ENCODE results near the gene ADK. TPM values are rescaled to one million over a fixed set of nuclear protein-coding genes. Genes with fewer than 3 reads are reported as not detected.
"Not testable (repeated sequence)": the region's sequence is repeated elsewhere in the genome, so short reads cannot be mapped to it uniquely, and the experiment has no call there.

Gene ADK
- polyA plus RNA-seq, 2 donors: 27.3 to 45.2 TPM

GRCh38 chr10:74194545-74194944 is 43.5 kb downstream of the ADK start:
- 61 to 68% methylated on average over 3 of the region's 3 CpGs for WGBS, 2 donors
- Histone ChIP-seq H3K36me3 (ENCODE audit: control insufficient read depth in 2 of 2, insufficient read depth in 2 of 2, low read length in 1 of 2) (no peaks in the 10 kb centered on the region), H3K4me1 (ENCODE audit: control insufficient read depth in 2 of 2, insufficient read depth in 2 of 2, low read length in 1 of 2) (no peaks in the 10 kb centered on the region), H3K4me3 (ENCODE audit: low read depth in 1 of 2, low read length in 2 of 2) (no peak overlapping the region), H3K27me3 (ENCODE audit: control insufficient read depth in 1 of 2, insufficient read depth in 2 of 2, low read length in 2 of 2) (no peaks in the 10 kb centered on the region), H3K9me3 (ENCODE audit: control insufficient read depth in 2 of 2, insufficient read depth in 1 of 2, low read depth in 1 of 2, low read length in 1 of 2) (no peaks in the 10 kb centered on the region), H3K27ac (ENCODE audit: low read depth in 2 of 2, low read length in 1 of 2) (no peak overlapping the region)

- H3K36me3 ChIP-seq (ENCODE audit: control insufficient read depth in 2 of 2, insufficient read depth in 2 of 2, low read length in 1 of 2): no peaks in the 10 kb centered on the region
- no peaks in the 10 kb centered on the region for H3K4me1 ChIP-seq (ENCODE audit: control insufficient read depth in 2 of 2, insufficient read depth in 2 of 2, low read length in 1 of 2)
- H3K27ac ChIP-seq (ENCODE audit: low read depth in 2 of 2, low read length in 1 of 2): no peak overlapping the region
- WGBS, 2 donors: 50 to 61% methylated on average over 3 of the region's 3 CpGs
- H3K9me3 ChIP-seq (ENCODE audit: control insufficient read depth in 2 of 2, insufficient read depth in 1 of 2, low read depth in 1 of 2, low read length in 1 of 2): no peaks in the 10 kb centered on the region
- H3K27me3 ChIP-seq (ENCODE audit: control insufficient read depth in 1 of 2, insufficient read depth in 2 of 2, low read length in 2 of 2): no peaks in the 10 kb centered on the region
- no peak overlapping the region for H3K4me3 ChIP-seq (ENCODE audit: low read depth in 1 of 2, low read length in 2 of 2)
Observed at GRCh38 chr10:74194999-74195398, 44.0 kb downstream of the ADK start.

GRCh38 chr10:74199315-74199714 is 48.3 kb downstream of the ADK start:
- WGBS, 2 donors: 98 to 99% methylated on average over 4 of the region's 4 CpGs
- H3K4me3 ChIP-seq (ENCODE audit: low read depth in 1 of 2, low read length in 2 of 2): no peak overlapping the region
- no peaks in the 10 kb centered on the region for H3K9me3 ChIP-seq (ENCODE audit: control insufficient read depth in 2 of 2, insufficient read depth in 1 of 2, low read depth in 1 of 2, low read length in 1 of 2)
- H3K27me3 ChIP-seq (ENCODE audit: control insufficient read depth in 1 of 2, insufficient read depth in 2 of 2, low read length in 2 of 2): no peaks in the 10 kb centered on the region
- H3K36me3 ChIP-seq (ENCODE audit: control insufficient read depth in 2 of 2, insufficient read depth in 2 of 2, low read length in 1 of 2): no peaks in the 10 kb centered on the region
- no peak overlapping the region for H3K27ac ChIP-seq (ENCODE audit: low read depth in 2 of 2, low read length in 1 of 2)
- no peaks in the 10 kb centered on the region for H3K4me1 ChIP-seq (ENCODE audit: control insufficient read depth in 2 of 2, insufficient read depth in 2 of 2, low read length in 1 of 2)

GRCh38 chr10:74202356-74202755 is 51.3 kb downstream of the ADK start:
- Histone ChIP-seq H3K9me3 (ENCODE audit: control insufficient read depth in 2 of 2, insufficient read depth in 1 of 2, low read depth in 1 of 2, low read length in 1 of 2) (no peaks in the 10 kb centered on the region), H3K27ac (ENCODE audit: low read depth in 2 of 2, low read length in 1 of 2) (no peak overlapping the region), H3K4me3 (ENCODE audit: low read depth in 1 of 2, low read length in 2 of 2) (no peak overlapping the region), H3K36me3 (ENCODE audit: control insufficient read depth in 2 of 2, insufficient read depth in 2 of 2, low read length in 1 of 2) (no peaks in the 10 kb centered on the region), H3K4me1 (ENCODE audit: control insufficient read depth in 2 of 2, insufficient read depth in 2 of 2, low read length in 1 of 2) (peaks cover 3 to 7% of the 10 kb centered on the region in 2 donors), H3K27me3 (ENCODE audit: control insufficient read depth in 1 of 2, insufficient read depth in 2 of 2, low read length in 2 of 2) (no peaks in the 10 kb centered on the region)
- WGBS, 2 donors: 71 to 72% methylated on average over 2 of the region's 2 CpGs

GRCh38 chr10:74206746-74207145 is 55.7 kb downstream of the ADK start:
- H3K27ac ChIP-seq (ENCODE audit: low read depth in 2 of 2, low read length in 1 of 2): peak overlapping the region; percentile 76 to 87

GRCh38 chr10:74207691-74208480 is 56.9 kb downstream of the ADK start:
- Histone ChIP-seq H3K4me1 (ENCODE audit: control insufficient read depth in 2 of 2, insufficient read depth in 2 of 2, low read length in 1 of 2) (peaks cover 3 to 16% of the 10 kb centered on the region in 2 donors), H3K9me3 (ENCODE audit: control insufficient read depth in 2 of 2, insufficient read depth in 1 of 2, low read depth in 1 of 2, low read length in 1 of 2) (no peaks in the 10 kb centered on the region), H3K27me3 (ENCODE audit: control insufficient read depth in 1 of 2, insufficient read depth in 2 of 2, low read length in 2 of 2) (no peaks in the 10 kb centered on the region), H3K4me3 (ENCODE audit: low read depth in 1 of 2, low read length in 2 of 2) (no peak overlapping the region), H3K27ac (ENCODE audit: low read depth in 2 of 2, low read length in 1 of 2) (peak overlapping the region; percentile 76 to 87), H3K36me3 (ENCODE audit: control insufficient read depth in 2 of 2, insufficient read depth in 2 of 2, low read length in 1 of 2) (no peaks in the 10 kb centered on the region)
- WGBS, 2 donors: 63 to 65% methylated on average over 7 of the region's 7 CpGs

More at GRCh38 chr10:74206746-74207145, 55.7 kb downstream of the ADK start:
- Histone ChIP-seq H3K27me3 (ENCODE audit: control insufficient read depth in 1 of 2, insufficient read depth in 2 of 2, low read length in 2 of 2) (no peaks in the 10 kb centered on the region), H3K36me3 (ENCODE audit: control insufficient read depth in 2 of 2, insufficient read depth in 2 of 2, low read length in 1 of 2) (no peaks in the 10 kb centered on the region), H3K4me3 (ENCODE audit: low read depth in 1 of 2, low read length in 2 of 2) (no peak overlapping the region), H3K9me3 (ENCODE audit: control insufficient read depth in 2 of 2, insufficient read depth in 1 of 2, low read depth in 1 of 2, low read length in 1 of 2) (no peaks in the 10 kb centered on the region), H3K4me1 (ENCODE audit: control insufficient read depth in 2 of 2, insufficient read depth in 2 of 2, low read length in 1 of 2) (peaks cover 3 to 16% of the 10 kb centered on the region in 2 donors)
- WGBS, 2 donors: 56 to 59% methylated on average over 6 of the region's 6 CpGs

GRCh38 chr10:74208997-74209396 is 58.0 kb downstream of the ADK start:
- Histone ChIP-seq H3K36me3 (ENCODE audit: control insufficient read depth in 2 of 2, insufficient read depth in 2 of 2, low read length in 1 of 2) (no peaks in the 10 kb centered on the region), H3K27ac (ENCODE audit: low read depth in 2 of 2, low read length in 1 of 2) (peak overlapping the region in 1 of 2 donors; percentile 22), H3K27me3 (ENCODE audit: control insufficient read depth in 1 of 2, insufficient read depth in 2 of 2, low read length in 2 of 2) (no peaks in the 10 kb centered on the region), H3K4me3 (ENCODE audit: low read depth in 1 of 2, low read length in 2 of 2) (no peak overlapping the region), H3K9me3 (ENCODE audit: control insufficient read depth in 2 of 2, insufficient read depth in 1 of 2, low read depth in 1 of 2, low read length in 1 of 2) (no peaks in the 10 kb centered on the region), H3K4me1 (ENCODE audit: control insufficient read depth in 2 of 2, insufficient read depth in 2 of 2, low read length in 1 of 2) (peaks cover 3 to 16% of the 10 kb centered on the region in 2 donors)
- 81 to 87% methylated on average over 3 of the region's 3 CpGs for WGBS, 2 donors

- H3K27ac ChIP-seq (ENCODE audit: low read depth in 2 of 2, low read length in 1 of 2): no peak overlapping the region
- H3K36me3 ChIP-seq (ENCODE audit: control insufficient read depth in 2 of 2, insufficient read depth in 2 of 2, low read length in 1 of 2): no peaks in the 10 kb centered on the region
- WGBS, 2 donors: 94 to 97% methylated on average over 2 of the region's 2 CpGs
- no peak overlapping the region for H3K4me3 ChIP-seq (ENCODE audit: low read depth in 1 of 2, low read length in 2 of 2)
- H3K9me3 ChIP-seq (ENCODE audit: control insufficient read depth in 2 of 2, insufficient read depth in 1 of 2, low read depth in 1 of 2, low read length in 1 of 2): no peaks in the 10 kb centered on the region
- H3K27me3 ChIP-seq (ENCODE audit: control insufficient read depth in 1 of 2, insufficient read depth in 2 of 2, low read length in 2 of 2): no peaks in the 10 kb centered on the region
- H3K4me1 ChIP-seq (ENCODE audit: control insufficient read depth in 2 of 2, insufficient read depth in 2 of 2, low read length in 1 of 2): peaks cover 0 to 2% of the 10 kb centered on the region in 2 donors
Observed at GRCh38 chr10:74213019-74213418, 62.0 kb downstream of the ADK start.

GRCh38 chr10:74213571-74214162 is 62.6 kb downstream of the ADK start:
- H3K36me3 ChIP-seq (ENCODE audit: control insufficient read depth in 2 of 2, insufficient read depth in 2 of 2, low read length in 1 of 2): no peaks in the 10 kb centered on the region
- no peak overlapping the region for H3K27ac ChIP-seq (ENCODE audit: low read depth in 2 of 2, low read length in 1 of 2)
- H3K27me3 ChIP-seq (ENCODE audit: control insufficient read depth in 1 of 2, insufficient read depth in 2 of 2, low read length in 2 of 2): no peaks in the 10 kb centered on the region
- no peaks in the 10 kb centered on the region for H3K4me1 ChIP-seq (ENCODE audit: control insufficient read depth in 2 of 2, insufficient read depth in 2 of 2, low read length in 1 of 2)
- H3K4me3 ChIP-seq (ENCODE audit: low read depth in 1 of 2, low read length in 2 of 2): no peak overlapping the region
- 67 to 72% methylated on average over 3 of the region's 3 CpGs for WGBS, 2 donors
- H3K9me3 ChIP-seq (ENCODE audit: control insufficient read depth in 2 of 2, insufficient read depth in 1 of 2, low read depth in 1 of 2, low read length in 1 of 2): no peaks in the 10 kb centered on the region

- 93 to 95% methylated on average over 13 of the region's 13 CpGs for WGBS, 2 donors
- H3K36me3 ChIP-seq (ENCODE audit: control insufficient read depth in 2 of 2, insufficient read depth in 2 of 2, low read length in 1 of 2); H3K4me1 ChIP-seq (ENCODE audit: control insufficient read depth in 2 of 2, insufficient read depth in 2 of 2, low read length in 1 of 2); H3K9me3 ChIP-seq (ENCODE audit: control insufficient read depth in 2 of 2, insufficient read depth in 1 of 2, low read depth in 1 of 2, low read length in 1 of 2); H3K27me3 ChIP-seq (ENCODE audit: control insufficient read depth in 1 of 2, insufficient read depth in 2 of 2, low read length in 2 of 2); H3K27ac ChIP-seq (ENCODE audit: low read depth in 2 of 2, low read length in 1 of 2); H3K4me3 ChIP-seq (ENCODE audit: low read depth in 1 of 2, low read length in 2 of 2): not testable (repeated sequence)
Observed at GRCh38 chr10:74217110-74217509, 66.1 kb downstream of the ADK start.
